Measurements from ENCODE around the gene NEURL1B. TPM values are rescaled to one million over a fixed set of nuclear protein-coding genes. Genes with fewer than 3 reads are reported as not detected.

NEURL1B gene
- total RNA-seq, 2 experiments from 2014 or later: 0.32 to 0.57 TPM

GRCh38 chr5:172730981-172731679, 90.1 kb downstream of the NEURL1B start:
- Histone ChIP-seq H3K79me2 (ENCODE audit: insufficient read depth, low read depth, low read length) (no peaks in the 10 kb centered on the region), H3K27ac (ENCODE audit: low read depth, low read length, poor library complexity, severe bottlenecking) (no peak overlapping the region), H3K4me1 (ENCODE audit: insufficient read depth, low read length, poor library complexity, severe bottlenecking) (no peaks in the 10 kb centered on the region), H3K9me3 (ENCODE audit: low read length) (no peaks in the 10 kb centered on the region), H3K4me3 (ENCODE audit: low read depth, low read length, poor library complexity, severe bottlenecking) (no peak overlapping the region), H3K4me2 (ENCODE audit: low read length) (no peak overlapping the region), H4K20me1 (ENCODE audit: insufficient read depth, low read length) (no peaks in the 10 kb centered on the region), H3K36me3 (ENCODE audit: insufficient read depth, low read length) (no peaks in the 10 kb centered on the region), H3K9me2 (ENCODE audit: insufficient read depth, low read length) (no peaks in the 10 kb centered on the region), H2AFZ (ENCODE audit: low read length) (no peak overlapping the region)
- ChIA-PET CTCF (ENCODE audit: unreplicated experiment) (no interaction called here), POLR2A (interaction anchor here (0.5 kb wide), 1 partner anchor 199 kb away, joined by 3 read pairs; no protein-coding TSS in a partner anchor)
- no TSS peak for BruUV-seq (replicated peaks)
- TF ChIP-seq, protein P1, sequence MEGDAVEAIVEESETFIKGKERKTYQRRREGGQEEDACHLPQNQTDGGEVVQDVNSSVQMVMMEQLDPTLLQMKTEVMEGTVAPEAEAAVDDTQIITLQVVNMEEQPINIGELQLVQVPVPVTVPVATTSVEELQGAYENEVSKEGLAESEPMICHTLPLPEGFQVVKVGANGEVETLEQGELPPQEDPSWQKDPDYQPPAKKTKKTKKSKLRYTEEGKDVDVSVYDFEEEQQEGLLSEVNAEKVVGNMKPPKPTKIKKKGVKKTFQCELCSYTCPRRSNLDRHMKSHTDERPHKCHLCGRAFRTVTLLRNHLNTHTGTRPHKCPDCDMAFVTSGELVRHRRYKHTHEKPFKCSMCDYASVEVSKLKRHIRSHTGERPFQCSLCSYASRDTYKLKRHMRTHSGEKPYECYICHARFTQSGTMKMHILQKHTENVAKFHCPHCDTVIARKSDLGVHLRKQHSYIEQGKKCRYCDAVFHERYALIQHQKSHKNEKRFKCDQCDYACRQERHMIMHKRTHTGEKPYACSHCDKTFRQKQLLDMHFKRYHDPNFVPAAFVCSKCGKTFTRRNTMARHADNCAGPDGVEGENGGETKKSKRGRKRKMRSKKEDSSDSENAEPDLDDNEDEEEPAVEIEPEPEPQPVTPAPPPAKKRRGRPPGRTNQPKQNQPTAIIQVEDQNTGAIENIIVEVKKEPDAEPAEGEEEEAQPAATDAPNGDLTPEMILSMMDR (conservative IDR thresholded peaks at IDR 0.05; ENCODE audit: low read length): no peak
- no peak for TF ChIP-seq EZH2phosphoT487 (IDR thresholded peaks at IDR 0.05; ENCODE audit: borderline replicate concordance, low read depth, low read length)
- no peak for DNase-seq (ENCODE audit: low spot score)
- intact Hi-C loops (cut with micrococcal nuclease; ENCODE audit: unreplicated experiment): no loop called here

DNA sequence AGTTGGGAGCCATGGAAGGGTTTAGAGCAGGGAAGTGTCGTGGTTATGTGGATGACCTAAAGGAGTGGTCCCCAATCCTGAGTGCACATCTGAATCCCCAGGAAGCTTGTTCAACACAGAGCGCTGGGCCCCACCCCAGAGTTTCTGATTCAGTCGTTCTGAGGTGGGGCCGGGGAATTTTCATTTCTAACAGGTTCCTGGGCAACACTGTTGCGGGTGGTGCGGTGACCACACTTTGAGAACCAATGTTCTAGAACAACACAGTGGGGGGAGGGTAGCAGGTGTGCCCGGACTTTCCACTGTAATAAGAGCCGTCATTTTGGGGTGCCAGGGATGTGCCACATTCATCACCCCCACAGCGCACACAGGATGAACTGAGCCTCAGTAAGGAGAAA, 90.6 kb downstream of the NEURL1B start:
- no peaks in the 10 kb centered on the region for H3K79me2 ChIP-seq (ENCODE audit: insufficient read depth, low read depth, low read length)
- H4K20me1 ChIP-seq (ENCODE audit: insufficient read depth, low read length): no peaks in the 10 kb centered on the region
- H3K9me3 ChIP-seq (ENCODE audit: low read length): no peaks in the 10 kb centered on the region
- CTCF ChIA-PET (ENCODE audit: unreplicated experiment): no interaction called here
- DNase-seq (ENCODE audit: low spot score): no peak
- intact Hi-C loops (cut with micrococcal nuclease; ENCODE audit: unreplicated experiment): no loop called here
- no peak overlapping the region for H3K4me3 ChIP-seq (ENCODE audit: low read depth, low read length, poor library complexity, severe bottlenecking)
- BruUV-seq (replicated peaks): no TSS peak
- no peaks in the 10 kb centered on the region for H3K4me1 ChIP-seq (ENCODE audit: insufficient read depth, low read length, poor library complexity, severe bottlenecking)
- H3K4me2 ChIP-seq (ENCODE audit: low read length): no peak overlapping the region
- no peak overlapping the region for H2AFZ ChIP-seq (ENCODE audit: low read length)
- no peaks in the 10 kb centered on the region for H3K36me3 ChIP-seq (ENCODE audit: insufficient read depth, low read length)
- no peak overlapping the region for H3K27ac ChIP-seq (ENCODE audit: low read depth, low read length, poor library complexity, severe bottlenecking)
- TF ChIP-seq, protein P1 (conservative IDR thresholded peaks at IDR 0.05; ENCODE audit: low read length): no peak
- no peak for TF ChIP-seq EZH2phosphoT487 (IDR thresholded peaks at IDR 0.05; ENCODE audit: borderline replicate concordance, low read depth, low read length)
- POLR2A ChIA-PET: no interaction called here
- H3K9me2 ChIP-seq (ENCODE audit: insufficient read depth, low read length): no peaks in the 10 kb centered on the region

DNA sequence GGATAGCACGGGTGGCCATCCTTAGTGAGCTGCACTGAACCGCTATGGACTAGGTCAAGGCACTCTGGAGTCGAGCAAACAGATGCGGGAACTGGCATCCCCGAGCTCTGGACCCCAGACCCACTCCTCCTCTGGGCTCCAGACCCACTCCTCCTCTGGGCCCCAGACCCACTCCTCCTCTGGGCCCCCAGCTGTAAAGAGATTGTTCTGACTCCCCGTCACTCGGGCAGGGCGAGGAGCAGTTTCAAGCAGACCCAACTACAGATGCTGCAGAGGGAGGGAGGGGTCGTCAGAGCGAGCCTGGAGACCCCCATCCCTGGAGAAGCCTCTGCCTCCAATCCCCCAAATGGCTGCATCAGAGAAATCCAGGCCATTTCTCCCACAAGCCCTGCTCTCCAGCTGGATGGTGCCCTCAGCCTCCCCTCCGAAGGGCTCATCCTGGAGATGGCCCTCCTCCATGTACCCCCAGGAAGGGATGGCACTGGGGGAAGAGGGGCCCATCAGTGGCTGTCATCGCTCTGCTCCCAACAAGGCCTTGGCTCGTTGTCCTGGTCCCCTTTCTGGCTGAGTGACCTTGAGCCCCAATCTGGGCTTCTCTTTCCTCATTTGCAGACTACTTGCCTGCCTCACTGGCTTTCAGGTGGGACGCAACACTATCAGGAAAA, 91.3 kb downstream of the NEURL1B start:
- Histone ChIP-seq H3K4me2 (ENCODE audit: low read length) (no peak overlapping the region), H3K9me2 (ENCODE audit: insufficient read depth, low read length) (no peaks in the 10 kb centered on the region), H3K36me3 (ENCODE audit: insufficient read depth, low read length) (no peaks in the 10 kb centered on the region), H3K9me3 (ENCODE audit: low read length) (no peaks in the 10 kb centered on the region), H3K27ac (ENCODE audit: low read depth, low read length, poor library complexity, severe bottlenecking) (no peak overlapping the region), H4K20me1 (ENCODE audit: insufficient read depth, low read length) (no peaks in the 10 kb centered on the region), H3K4me1 (ENCODE audit: insufficient read depth, low read length, poor library complexity, severe bottlenecking) (no peaks in the 10 kb centered on the region), H2AFZ (ENCODE audit: low read length) (no peak overlapping the region), H3K79me2 (ENCODE audit: insufficient read depth, low read depth, low read length) (no peaks in the 10 kb centered on the region), H3K4me3 (ENCODE audit: low read depth, low read length, poor library complexity, severe bottlenecking) (no peak overlapping the region)
- intact Hi-C loops (cut with micrococcal nuclease; ENCODE audit: unreplicated experiment): no loop called here
- no peak for DNase-seq (ENCODE audit: low spot score)
- ChIA-PET CTCF (ENCODE audit: unreplicated experiment) (no interaction called here), POLR2A (no interaction called here)
- BruUV-seq (replicated peaks): no TSS peak
- TF ChIP-seq, protein P1 (conservative IDR thresholded peaks at IDR 0.05; ENCODE audit: low read length): no peak
- no peak for TF ChIP-seq EZH2phosphoT487 (IDR thresholded peaks at IDR 0.05; ENCODE audit: borderline replicate concordance, low read depth, low read length)
